Motor neuron (in vitro differentiated cells): ENCODE results near the gene COL15A1. TPM values are rescaled to one million over a fixed set of nuclear protein-coding genes. Genes with fewer than 3 reads are reported as not detected.
"Not testable (repeated sequence)": the region's sequence is repeated elsewhere in the genome, so short reads cannot be mapped to it uniquely, and the experiment has no call there.

ENCODE experiments used
- ATAC-seq, 8 experiments: fragments of 200-7000 bp; cut with Tn5 transposase; replicated peaks in 6 of 8; 2 replicates each; pipeline ENCODE4 v1.8.0; 2021; ENCODE audit warnings: mild to moderate bottlenecking in 8 of 8, moderate library complexity in 8 of 8
- H3K27ac ChIP-seq, 2 donors: fragments of 250-450 bp; sonication (Bioruptor Pico); 2 replicates each; pipeline ENCODE4 v1.9.0; 2021; ENCODE audit warnings: antibody characterized with exemption in 2 of 2, mild to moderate bottlenecking in 2 of 2, moderate library complexity in 1 of 2
- H3K4me1 ChIP-seq, 2 donors: fragments of 250-450 bp; sonication (Bioruptor Pico); replicated peaks in 1 of 2; 2 replicates each; pipeline ENCODE4 v1.6.1; 2021; ENCODE audit warnings: antibody characterized with exemption in 2 of 2, mild to moderate bottlenecking in 2 of 2, moderate library complexity in 1 of 2
- H3K4me3 ChIP-seq, 5 donors: fragments of 250-450 bp; sonication (Bioruptor Pico); 2 replicates each; pipeline ENCODE4 v1.9.0; 2021; ENCODE audit warnings: antibody characterized with exemption in 5 of 5, mild to moderate bottlenecking in 5 of 5, moderate library complexity in 4 of 5
- WGBS, 10 experiments: fragments of 450-650 bp; shearing (Covaris generic); methylation state at CpG; one replicate each; pipeline ENCODE4 v1.0.0; 2022; 5-methylcytosine and 5-hydroxymethylcytosine counted together
- in situ Hi-C, 9 experiments: fragments of 400-800 bp; cut with MboI; loops; one replicate each; pipeline ENCODE4 v1.15.0; 2021; ENCODE audit warnings: low sequenced_read_pairs in 9 of 9, low pct_unique_long_range_greater_than_20kb in 2 of 9; ENCODE audit not compliant: unreplicated experiment in 9 of 9
- total RNA-seq, 8 experiments: library from RNA; unstranded; fragments of 300-600 nt; gene quantifications; 2 replicates each; pipeline versions ENCODE4 v1.2.3 to v1.2.4, GENCODE V29; 2022

COL15A1 gene
- total RNA-seq, 8 experiments from 2014 or later = 0.05 to 46.3 (median 0.35) TPM; not detected in 1

GRCh38 chr9:99004717-99005460 is 61.2 kb downstream of the COL15A1 start:
- 68 to 90% (median 77%) methylated on average over 2 to 7 of the region's 16 CpGs; no CpG with 5 or more reads in 7 of the 10 experiments for WGBS, 10 experiments
- no peaks in the 10 kb centered on the region for H3K4me1 ChIP-seq
- ATAC-seq = no peak
- in situ Hi-C loops = no loop called here
- no peak overlapping the region for H3K27ac ChIP-seq
- H3K4me3 ChIP-seq = no peak overlapping the region

GRCh38 chr9:99005651-99006050 is 61.9 kb downstream of the COL15A1 start:
- no peak overlapping the region for H3K27ac ChIP-seq
- WGBS, 10 experiments = 33 to 90% (median 78%) methylated on average over 1 to 5 of the region's 6 CpGs; no CpG with 5 or more reads in 2 of the 10 experiments
- no peak for ATAC-seq
- in situ Hi-C loops = no loop called here
- no peak overlapping the region for H3K4me3 ChIP-seq
- H3K4me1 ChIP-seq = no peaks in the 10 kb centered on the region

GRCh38 chr9:99006511-99006910 is 62.8 kb downstream of the COL15A1 start:
- H3K27ac ChIP-seq = no peak overlapping the region
- no peak for ATAC-seq
- H3K4me1 ChIP-seq = no peaks in the 10 kb centered on the region
- H3K4me3 ChIP-seq = no peak overlapping the region
- in situ Hi-C loops = no loop called here
- 40 to 100% (median 75%) methylated on average over 1 of the region's 1 CpG; no CpG with 5 or more reads in 6 of the 10 experiments for WGBS, 10 experiments

- no peak overlapping the region for H3K27ac ChIP-seq
- ATAC-seq = no peak
- H3K4me3 ChIP-seq = no peak overlapping the region
- in situ Hi-C loops = no loop called here
- 14 to 100% (median 67%) methylated on average over 1 to 2 of the region's 2 CpGs; no CpG with 5 or more reads in 1 of the 10 experiments for WGBS, 10 experiments
- no peaks in the 10 kb centered on the region for H3K4me1 ChIP-seq
Measured at GRCh38 chr9:99006979-99007378, 63.3 kb downstream of the COL15A1 start.

- in situ Hi-C loops = no loop called here
- H3K4me1 ChIP-seq = no peaks in the 10 kb centered on the region
- H3K27ac ChIP-seq = no peak overlapping the region
- no peak overlapping the region for H3K4me3 ChIP-seq
- no peak for ATAC-seq
Measured at GRCh38 chr9:99008203-99008602, 64.5 kb downstream of the COL15A1 start.

GRCh38 chr9:99010393-99010792 is 66.7 kb downstream of the COL15A1 start:
- in situ Hi-C loops, H3K4me1 ChIP-seq, ATAC-seq, H3K27ac ChIP-seq, H3K4me3 ChIP-seq: not testable (repeated sequence)
- WGBS, 10 experiments = 48 to 100% (median 82%) methylated on average over 1 to 8 of the region's 8 CpGs; no CpG with 5 or more reads in 1 of the 10 experiments

GRCh38 chr9:99011161-99011709 is 67.5 kb downstream of the COL15A1 start:
- H3K27ac ChIP-seq = no peak overlapping the region
- no peaks in the 10 kb centered on the region for H3K4me1 ChIP-seq
- no peak overlapping the region for H3K4me3 ChIP-seq
- in situ Hi-C loops = no loop called here
- ATAC-seq = no peak

- Histone ChIP-seq H3K4me1 (no peaks in the 10 kb centered on the region), H3K4me3 (no peak overlapping the region), H3K27ac (no peak overlapping the region)
- 8 to 100% (median 70%) methylated on average over 2 to 5 of the region's 5 CpGs; no CpG with 5 or more reads in 2 of the 10 experiments for WGBS, 10 experiments
- in situ Hi-C loops = no loop called here
- peak in 3 of 8 experiments; percentile 34 to 75 (median 66) for ATAC-seq
Measured at GRCh38 chr9:99012957-99013512, 69.3 kb downstream of the COL15A1 start.

- H3K27ac ChIP-seq = no peak overlapping the region
- H3K4me1 ChIP-seq = no peaks in the 10 kb centered on the region
- WGBS, 10 experiments = 35 to 100% (median 79%) methylated on average over 1 to 4 of the region's 4 CpGs
- ATAC-seq = no peak
- no peak overlapping the region for H3K4me3 ChIP-seq
- in situ Hi-C loops = no loop called here
Measured at GRCh38 chr9:99013550-99013949, 69.8 kb downstream of the COL15A1 start.

- in situ Hi-C loops = no loop called here
- no peak for ATAC-seq
- H3K4me3 ChIP-seq = no peak overlapping the region
- no peaks in the 10 kb centered on the region for H3K4me1 ChIP-seq
- no peak overlapping the region for H3K27ac ChIP-seq
- WGBS, 10 experiments = 37% methylated on average over 2 of the region's 3 CpGs; no CpG with 5 or more reads in 9 of the 10 experiments
Measured at GRCh38 chr9:99015448-99015847, 71.7 kb downstream of the COL15A1 start.

GRCh38 chr9:99015890-99016289 is 72.2 kb downstream of the COL15A1 start:
- Histone ChIP-seq H3K4me3 (no peak overlapping the region), H3K4me1 (no peaks in the 10 kb centered on the region), H3K27ac (no peak overlapping the region)
- in situ Hi-C loops = no loop called here
- WGBS, 10 experiments = 20 to 100% (median 55%) methylated on average over 1 to 4 of the region's 4 CpGs; no CpG with 5 or more reads in 3 of the 10 experiments
- ATAC-seq = no peak

GRCh38 chr9:99016681-99017387 is 73.1 kb downstream of the COL15A1 start:
- in situ Hi-C loops = no loop called here
- ATAC-seq = no peak
- no peaks in the 10 kb centered on the region for H3K4me1 ChIP-seq
- H3K4me3 ChIP-seq = no peak overlapping the region
- 40 to 100% (median 87%) methylated on average over 1 to 9 of the region's 10 CpGs; no CpG with 5 or more reads in 2 of the 10 experiments for WGBS, 10 experiments
- no peak overlapping the region for H3K27ac ChIP-seq

- ATAC-seq = no peak
- WGBS, 10 experiments = 46 to 100% (median 69%) methylated on average over 1 of the region's 1 CpG; no CpG with 5 or more reads in 2 of the 10 experiments
- Histone ChIP-seq H3K27ac (no peak overlapping the region), H3K4me1 (peaks cover 0 to 2% of the 10 kb centered on the region in 2 donors), H3K4me3 (no peak overlapping the region)
- in situ Hi-C loops = no loop called here
Measured at GRCh38 chr9:99018653-99019052, 74.9 kb downstream of the COL15A1 start.
